Mucosa of descending colon (tissue), 3 donors: ENCODE measurements around the gene SLC16A14. TPM values are rescaled to one million over a fixed set of nuclear protein-coding genes. Genes with fewer than 3 reads are reported as not detected.

Experiments used
- ATAC-seq: fragments of 200-7000 bp; cut with Tn5 transposase; one replicate; pipeline ENCODE4 v1.9.1; 2020; ENCODE audit warnings: mild to moderate bottlenecking, moderate library complexity
- DNase-seq, 3 donors: peaks; one replicate each; pipeline ENCODE4 v3.0.0-alpha.2; 2020
- H3K36me3 ChIP-seq: fragments of 200-600 bp; one replicate; pipeline ENCODE4 v1.8.0; 2021; ENCODE audit warnings: low read depth, mild to moderate bottlenecking
- H3K4me1 ChIP-seq: fragments of 200-600 bp; one replicate; pipeline ENCODE4 v1.8.0; 2021; ENCODE audit warnings: low read depth, mild to moderate bottlenecking
- H3K4me3 ChIP-seq: fragments of 200-600 bp; one replicate; pipeline ENCODE4 v1.8.0; 2021; ENCODE audit warnings: mild to moderate bottlenecking
- H3K9me3 ChIP-seq: fragments of 200-600 bp; one replicate; pipeline ENCODE4 v1.8.0; 2021; ENCODE audit warnings: mild to moderate bottlenecking
- intact Hi-C, 2 donors: fragments of 100-400 bp; cut with DNase I in 1 of 2; cut with micrococcal nuclease in 1 of 2; formaldehyde crosslinking; loops; one replicate each; pipeline versions ENCODE4 v1.11.0 to v1.11.1; 2022; cut with DNase I, micrococcal nuclease
- total RNA-seq, 3 donors: library from RNA; stranded (reverse); fragmentation: NEBNext Ultra II Directional in 2 of 3; extraction: Animal tissue kit (Norgen Biotek cat#: 25700) in 2 of 3; gene quantifications; one replicate each; pipeline versions ENCODE4 v1.2.1 to v1.2.4, GENCODE V29; 2021 to 2023
- TF ChIP-seq, protein P1 (sequence below): fragments of 200-600 bp; IDR thresholded peaks from one replicate; pipeline ENCODE4 v1.8.0; 2022; ENCODE audit warnings: antibody characterized with exemption, mild to moderate bottlenecking
- donor health status: DM: no; HTN: no; CAD: no; lungs with moderate emphysema.
- donor health status: DM: no; HTN: no; CAD: no.
- donor health status: DM: no; HTN: yes; CAD: no.

SLC16A14 gene
- total RNA-seq, 3 donors from 2014 or later: 1.4 to 12.5 (median 3.4) TPM

DNA sequence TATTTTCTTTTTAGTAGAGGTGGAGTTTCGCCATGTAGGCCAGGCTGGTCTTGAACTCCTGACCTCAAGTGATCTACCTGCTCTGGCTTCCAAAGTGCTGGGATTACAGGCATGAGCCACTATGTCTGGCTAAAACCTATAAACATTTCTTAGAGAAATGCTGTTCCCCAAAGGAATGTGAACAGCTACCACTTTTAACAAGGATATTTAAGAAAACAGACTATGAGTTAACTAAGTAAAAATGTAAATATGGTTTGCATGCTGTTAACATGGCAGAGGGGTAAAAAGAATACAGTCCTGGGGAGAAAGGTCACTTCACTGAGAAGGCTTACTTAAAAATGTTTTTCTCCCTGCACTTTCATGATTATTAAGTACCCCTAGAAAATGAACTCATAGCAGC lies 57.1 kb downstream of the SLC16A14 start:
- H3K4me1 ChIP-seq: no peaks in the 10 kb centered on the region
- H3K4me3 ChIP-seq: no peak overlapping the region
- H3K9me3 ChIP-seq: no peaks in the 10 kb centered on the region
- no peak for DNase-seq
- intact Hi-C loops: loop anchor here in 1 of 2 donors (10.0 kb wide), 1 partner anchor 143 kb away; no protein-coding TSS in a partner anchor
- no peaks in the 10 kb centered on the region for H3K36me3 ChIP-seq
- no peak for ATAC-seq
- TF ChIP-seq, protein P1, sequence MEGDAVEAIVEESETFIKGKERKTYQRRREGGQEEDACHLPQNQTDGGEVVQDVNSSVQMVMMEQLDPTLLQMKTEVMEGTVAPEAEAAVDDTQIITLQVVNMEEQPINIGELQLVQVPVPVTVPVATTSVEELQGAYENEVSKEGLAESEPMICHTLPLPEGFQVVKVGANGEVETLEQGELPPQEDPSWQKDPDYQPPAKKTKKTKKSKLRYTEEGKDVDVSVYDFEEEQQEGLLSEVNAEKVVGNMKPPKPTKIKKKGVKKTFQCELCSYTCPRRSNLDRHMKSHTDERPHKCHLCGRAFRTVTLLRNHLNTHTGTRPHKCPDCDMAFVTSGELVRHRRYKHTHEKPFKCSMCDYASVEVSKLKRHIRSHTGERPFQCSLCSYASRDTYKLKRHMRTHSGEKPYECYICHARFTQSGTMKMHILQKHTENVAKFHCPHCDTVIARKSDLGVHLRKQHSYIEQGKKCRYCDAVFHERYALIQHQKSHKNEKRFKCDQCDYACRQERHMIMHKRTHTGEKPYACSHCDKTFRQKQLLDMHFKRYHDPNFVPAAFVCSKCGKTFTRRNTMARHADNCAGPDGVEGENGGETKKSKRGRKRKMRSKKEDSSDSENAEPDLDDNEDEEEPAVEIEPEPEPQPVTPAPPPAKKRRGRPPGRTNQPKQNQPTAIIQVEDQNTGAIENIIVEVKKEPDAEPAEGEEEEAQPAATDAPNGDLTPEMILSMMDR: no peak

DNA sequence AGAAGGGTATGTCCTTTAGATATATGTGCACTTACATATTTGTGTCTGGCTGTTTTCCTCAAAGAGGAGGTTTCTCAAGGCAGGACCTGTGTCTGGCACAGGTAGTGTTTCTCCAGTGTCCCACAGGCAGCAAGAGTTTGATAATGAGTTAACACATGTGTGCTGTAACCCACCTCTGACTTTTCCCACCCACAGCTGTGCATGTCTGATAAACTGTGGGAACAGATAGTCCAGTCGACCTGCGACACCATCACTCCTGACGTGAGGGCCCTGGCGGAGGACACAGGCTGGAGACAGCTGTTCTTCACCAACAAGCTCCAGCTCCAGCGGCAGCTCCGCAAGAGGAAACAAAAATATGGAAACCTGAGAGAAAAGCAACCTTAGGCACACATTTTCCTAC lies 58.2 kb downstream of the SLC16A14 start:
- TF ChIP-seq, protein P1: no peak
- ATAC-seq (no peak), DNase-seq (no peak)
- intact Hi-C loops: loop anchor here in 1 of 2 donors (10.0 kb wide), 1 partner anchor 144 kb away; no protein-coding TSS in a partner anchor
- no peaks in the 10 kb centered on the region for H3K36me3 ChIP-seq
- no peaks in the 10 kb centered on the region for H3K9me3 ChIP-seq
- no peaks in the 10 kb centered on the region for H3K4me1 ChIP-seq
- H3K4me3 ChIP-seq: no peak overlapping the region

DNA sequence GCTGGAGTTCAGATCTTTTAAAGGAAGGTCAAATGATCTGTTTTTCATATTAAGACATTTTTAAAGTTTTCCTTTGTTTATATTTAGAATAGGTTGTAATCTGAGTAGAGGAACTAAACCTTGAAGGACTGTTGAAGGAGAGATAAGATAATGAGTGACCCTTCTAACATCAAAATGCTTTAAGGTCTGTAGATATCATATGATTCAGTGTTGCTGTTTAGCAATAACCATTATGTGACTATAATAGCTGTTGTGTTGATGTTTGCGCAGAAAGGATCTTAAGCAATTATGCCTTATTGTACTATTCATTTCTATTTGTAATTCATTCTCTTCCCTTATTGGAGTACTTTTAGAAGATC lies 60.0 kb downstream of the SLC16A14 start:
- H3K9me3 ChIP-seq: no peaks in the 10 kb centered on the region
- no peak for DNase-seq
- no peak overlapping the region for H3K4me3 ChIP-seq
- intact Hi-C loops: loop anchor here in 1 of 2 donors (5.0 kb wide), 1 partner anchor 604 kb away; no protein-coding TSS in a partner anchor
- ATAC-seq: no peak
- TF ChIP-seq, protein P1: no peak
- H3K4me1 ChIP-seq: no peaks in the 10 kb centered on the region
- H3K36me3 ChIP-seq: no peaks in the 10 kb centered on the region

DNA sequence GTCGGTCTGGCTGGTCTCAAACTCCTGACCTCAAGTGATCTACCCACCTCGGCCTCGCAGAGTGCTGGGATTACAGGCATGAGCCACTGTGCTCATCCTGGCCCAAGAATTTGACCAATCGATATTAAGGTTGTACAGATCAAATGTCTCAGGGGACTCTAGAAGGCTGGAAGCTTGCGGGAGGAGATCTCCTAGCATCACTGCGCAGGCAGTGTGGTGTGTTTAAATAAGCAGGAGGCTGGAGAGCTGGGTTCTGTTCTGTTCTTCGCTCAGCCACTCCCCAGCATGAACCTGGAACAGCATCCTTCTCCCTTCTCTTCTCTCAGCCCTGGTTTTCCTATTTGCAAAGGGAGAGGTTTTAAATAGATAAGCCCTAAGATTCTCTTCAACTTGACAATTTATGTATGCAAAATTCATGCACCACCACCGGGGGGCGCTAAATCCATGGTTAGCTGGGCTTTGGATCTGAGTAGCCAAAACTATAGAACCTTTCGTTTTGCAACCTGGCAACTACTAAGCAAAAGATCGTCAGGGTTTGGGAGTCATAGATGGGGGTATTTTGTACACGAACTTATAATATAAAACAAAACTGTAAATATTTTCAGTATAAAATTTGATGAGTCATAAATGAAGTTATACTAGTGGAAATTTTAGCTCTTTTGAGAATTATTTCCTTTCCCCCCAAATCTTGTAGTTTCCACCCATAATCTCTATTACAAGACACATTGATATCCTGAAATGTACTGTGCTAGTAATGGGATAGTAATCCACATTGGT lies 60.6 kb downstream of the SLC16A14 start:
- H3K9me3 ChIP-seq: no peaks in the 10 kb centered on the region
- no peak overlapping the region for H3K4me3 ChIP-seq
- intact Hi-C loops: loop anchor here in 1 of 2 donors (5.0 kb wide), 1 partner anchor 604 kb away; no protein-coding TSS in a partner anchor
- H3K4me1 ChIP-seq: no peaks in the 10 kb centered on the region
- ATAC-seq (peak; percentile 87), DNase-seq (peak; percentile 65 to 89 (median 84))
- TF ChIP-seq, protein P1: peak; percentile 63
- H3K36me3 ChIP-seq: no peaks in the 10 kb centered on the region

DNA sequence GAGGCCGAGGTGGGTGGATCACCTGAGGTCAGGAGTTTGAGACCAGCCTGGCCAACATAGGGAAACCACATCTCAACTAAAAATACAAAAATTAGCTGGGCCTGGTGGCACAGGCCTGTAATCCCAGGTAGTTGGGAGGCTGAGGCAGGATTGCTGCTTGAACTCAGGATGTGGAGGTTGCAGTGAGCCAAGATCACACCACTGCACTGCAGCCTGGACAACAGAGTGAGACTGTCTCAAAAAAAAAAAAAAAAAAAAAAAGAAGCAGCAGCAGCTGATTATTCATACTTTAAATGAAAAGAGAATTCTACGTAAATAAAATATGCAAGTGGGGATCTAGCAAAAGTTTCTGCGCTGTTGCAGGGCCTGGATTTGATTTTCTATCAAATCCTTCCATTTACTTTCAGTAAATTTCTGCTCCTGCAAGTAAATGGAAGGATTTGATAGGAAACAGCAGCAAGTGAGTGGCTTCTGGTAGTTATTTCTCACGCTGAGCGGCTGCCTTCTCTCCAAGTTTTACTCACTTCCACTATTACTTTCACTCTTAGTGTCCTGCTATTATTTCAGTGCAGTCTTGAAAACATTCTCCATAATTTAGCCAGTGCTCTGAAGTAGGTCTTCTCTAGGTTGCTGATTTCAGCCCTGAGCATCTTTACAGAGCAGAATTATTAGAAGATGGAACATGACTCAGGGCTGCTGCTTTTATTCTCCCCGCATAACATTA lies 68.4 kb downstream of the SLC16A14 start:
- intact Hi-C loops: no loop called here

More for the DNA sequence above, 68.4 kb downstream of the SLC16A14 start:
- Histone ChIP-seq H3K4me1 (no peaks in the 10 kb centered on the region), H3K36me3 (no peaks in the 10 kb centered on the region), H3K4me3 (no peak overlapping the region), H3K9me3 (no peaks in the 10 kb centered on the region)
- ATAC-seq: no peak
- no peak for DNase-seq
- TF ChIP-seq, protein P1: no peak
